Measurements from ENCODE around the gene HIVEP2. TPM values are rescaled to one million over a fixed set of nuclear protein-coding genes. Genes with fewer than 3 reads are reported as not detected.
A peak's percentile ranks its signal among the peaks of the same experiment; 100 is the strongest.

Gene HIVEP2
- total RNA-seq, 1 donor from 2014 or later = 15.2 TPM

- H3K4me1 Mint-ChIP-seq = peaks cover 14% of the 10 kb centered on the region
- H3K27ac Mint-ChIP-seq = no peak overlapping the region
- DNase-seq (ENCODE audit: low spot score in 2 of 2, unreplicated experiment in 2 of 2) = no peak
- H3K9me3 Mint-ChIP-seq = peaks cover 3% of the 10 kb centered on the region
- no peak for TF ChIP-seq CTCF (IDR thresholded peaks at IDR 0.05; ENCODE audit: unreplicated experiment)
- peaks cover 5% of the 10 kb centered on the region for H3K36me3 Mint-ChIP-seq
- H3K27me3 Mint-ChIP-seq (ENCODE audit: low read depth) = no peaks in the 10 kb centered on the region
- no peak overlapping the region for H3K4me3 Mint-ChIP-seq
Observed at GRCh38 chr6:142805042-142805441, 139.9 kb downstream of the HIVEP2 start.

GRCh38 chr6:142804490-142804889, 140.5 kb downstream of the HIVEP2 start:
- TF ChIP-seq CTCF (IDR thresholded peaks at IDR 0.05; ENCODE audit: unreplicated experiment) = no peak
- no peaks in the 10 kb centered on the region for H3K27me3 Mint-ChIP-seq (ENCODE audit: low read depth)
- H3K4me1 Mint-ChIP-seq = peaks cover 14% of the 10 kb centered on the region
- H3K27ac Mint-ChIP-seq = no peak overlapping the region
- peaks cover 5% of the 10 kb centered on the region for H3K36me3 Mint-ChIP-seq
- H3K9me3 Mint-ChIP-seq = peaks cover 3% of the 10 kb centered on the region
- no peak for DNase-seq (ENCODE audit: low spot score in 2 of 2, unreplicated experiment in 2 of 2)
- no peak overlapping the region for H3K4me3 Mint-ChIP-seq

- Mint-ChIP-seq H3K4me3 (no peak overlapping the region), H3K9me3 (peaks cover 3% of the 10 kb centered on the region), H3K27ac (no peak overlapping the region), H3K4me1 (peaks cover 14% of the 10 kb centered on the region), H3K27me3 (ENCODE audit: low read depth) (no peaks in the 10 kb centered on the region), H3K36me3 (peaks cover 5% of the 10 kb centered on the region)
- TF ChIP-seq CTCF (IDR thresholded peaks at IDR 0.05; ENCODE audit: unreplicated experiment) = no peak
- DNase-seq (ENCODE audit: low spot score in 2 of 2, unreplicated experiment in 2 of 2) = no peak
Observed at GRCh38 chr6:142803495-142804058, 141.4 kb downstream of the HIVEP2 start.

- no peaks in the 10 kb centered on the region for H3K27me3 Mint-ChIP-seq (ENCODE audit: low read depth)
- TF ChIP-seq CTCF (IDR thresholded peaks at IDR 0.05; ENCODE audit: unreplicated experiment) = no peak
- no peak for DNase-seq (ENCODE audit: low spot score in 2 of 2, unreplicated experiment in 2 of 2)
- no peak overlapping the region for H3K4me3 Mint-ChIP-seq
- H3K9me3 Mint-ChIP-seq = peaks cover 3% of the 10 kb centered on the region
- H3K27ac Mint-ChIP-seq = no peak overlapping the region
- H3K36me3 Mint-ChIP-seq = peaks cover 5% of the 10 kb centered on the region
- H3K4me1 Mint-ChIP-seq = peaks cover 14% of the 10 kb centered on the region
Observed at GRCh38 chr6:142803032-142803431, 141.9 kb downstream of the HIVEP2 start.

GRCh38 chr6:142802124-142802523, 142.9 kb downstream of the HIVEP2 start:
- no peaks in the 10 kb centered on the region for H3K9me3 Mint-ChIP-seq
- H3K36me3 Mint-ChIP-seq = peaks cover 1% of the 10 kb centered on the region
- peaks cover 14% of the 10 kb centered on the region for H3K4me1 Mint-ChIP-seq
- no peak overlapping the region for H3K4me3 Mint-ChIP-seq
- H3K27ac Mint-ChIP-seq = peak overlapping the region; percentile 19
- H3K27me3 Mint-ChIP-seq (ENCODE audit: low read depth) = no peaks in the 10 kb centered on the region
- no peak for DNase-seq (ENCODE audit: low spot score in 2 of 2, unreplicated experiment in 2 of 2)
- no peak for TF ChIP-seq CTCF (IDR thresholded peaks at IDR 0.05; ENCODE audit: unreplicated experiment)

GRCh38 chr6:142800240-142800639, 144.7 kb downstream of the HIVEP2 start:
- peaks cover 1% of the 10 kb centered on the region for H3K36me3 Mint-ChIP-seq
- DNase-seq (ENCODE audit: low spot score in 2 of 2, unreplicated experiment in 2 of 2) = no peak
- no peaks in the 10 kb centered on the region for H3K27me3 Mint-ChIP-seq (ENCODE audit: low read depth)
- H3K27ac Mint-ChIP-seq = no peak overlapping the region
- H3K9me3 Mint-ChIP-seq = no peaks in the 10 kb centered on the region
- no peak overlapping the region for H3K4me3 Mint-ChIP-seq
- peaks cover 14% of the 10 kb centered on the region for H3K4me1 Mint-ChIP-seq
- TF ChIP-seq CTCF (IDR thresholded peaks at IDR 0.05; ENCODE audit: unreplicated experiment) = no peak

All from mesothelial cell of epicardium (in vitro differentiated cells).